AG09309 (cell line): ENCODE data around the gene TMED9.
"Not testable (repeated sequence)": the region's sequence is repeated elsewhere in the genome, so short reads cannot be mapped to it uniquely, and the experiment has no call there.

Source experiments
- DNase-seq: peaks from one replicate; pipeline ENCODE4 v3.0.0-alpha.2; 2010; ENCODE audit warnings: low read depth
- H3K4me3 ChIP-seq: 2 replicates; pipeline ENCODE4 v1.5.1; 2011; ENCODE audit warnings: mild to moderate bottlenecking, low read depth, low read length, moderate library complexity; ENCODE audit not compliant: control insufficient read depth
- TF ChIP-seq, protein P1 (sequence below): IDR thresholded peaks from 2 replicates; pipeline ENCODE4 v1.5.1; 2011; ENCODE audit warnings: mild to moderate bottlenecking, low read depth, low read length, inconsistent platforms; ENCODE audit not compliant: insufficient read depth, control insufficient read depth; ENCODE audit errors: missing control alignments

TMED9 gene

DNA sequence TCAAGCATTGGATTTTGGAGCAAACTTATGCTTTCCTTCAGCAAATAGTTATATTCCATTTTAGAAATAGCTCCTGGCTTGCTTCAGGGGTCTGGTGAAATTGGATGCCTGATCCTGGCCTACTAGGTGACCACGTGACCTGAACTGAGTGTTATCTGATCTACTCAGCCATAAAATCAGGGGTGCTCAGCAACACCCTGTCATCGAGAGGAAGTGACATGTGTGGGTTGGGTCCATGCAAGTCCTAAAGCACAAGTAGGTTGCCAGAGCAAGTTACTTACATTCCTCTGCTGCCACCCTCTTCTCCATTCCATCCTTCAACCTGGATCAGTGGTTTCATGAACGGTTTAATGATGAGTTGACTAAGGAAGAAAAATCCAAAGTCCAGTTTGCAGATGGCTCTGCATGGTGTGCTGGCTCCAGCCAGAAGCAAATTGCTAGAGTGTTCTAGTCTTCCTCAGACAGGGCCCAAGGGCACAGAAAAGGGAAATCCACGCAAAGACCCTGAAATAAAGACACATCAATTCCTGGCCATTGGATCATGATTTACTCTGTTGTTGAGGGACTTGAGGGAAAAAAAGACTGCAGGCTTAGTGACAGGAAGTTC, 34.9 kb upstream of the TMED9 start:
- no peak overlapping the region for H3K4me3 ChIP-seq
- DNase-seq: no peak
- TF ChIP-seq, protein P1, sequence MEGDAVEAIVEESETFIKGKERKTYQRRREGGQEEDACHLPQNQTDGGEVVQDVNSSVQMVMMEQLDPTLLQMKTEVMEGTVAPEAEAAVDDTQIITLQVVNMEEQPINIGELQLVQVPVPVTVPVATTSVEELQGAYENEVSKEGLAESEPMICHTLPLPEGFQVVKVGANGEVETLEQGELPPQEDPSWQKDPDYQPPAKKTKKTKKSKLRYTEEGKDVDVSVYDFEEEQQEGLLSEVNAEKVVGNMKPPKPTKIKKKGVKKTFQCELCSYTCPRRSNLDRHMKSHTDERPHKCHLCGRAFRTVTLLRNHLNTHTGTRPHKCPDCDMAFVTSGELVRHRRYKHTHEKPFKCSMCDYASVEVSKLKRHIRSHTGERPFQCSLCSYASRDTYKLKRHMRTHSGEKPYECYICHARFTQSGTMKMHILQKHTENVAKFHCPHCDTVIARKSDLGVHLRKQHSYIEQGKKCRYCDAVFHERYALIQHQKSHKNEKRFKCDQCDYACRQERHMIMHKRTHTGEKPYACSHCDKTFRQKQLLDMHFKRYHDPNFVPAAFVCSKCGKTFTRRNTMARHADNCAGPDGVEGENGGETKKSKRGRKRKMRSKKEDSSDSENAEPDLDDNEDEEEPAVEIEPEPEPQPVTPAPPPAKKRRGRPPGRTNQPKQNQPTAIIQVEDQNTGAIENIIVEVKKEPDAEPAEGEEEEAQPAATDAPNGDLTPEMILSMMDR: no peak

DNA sequence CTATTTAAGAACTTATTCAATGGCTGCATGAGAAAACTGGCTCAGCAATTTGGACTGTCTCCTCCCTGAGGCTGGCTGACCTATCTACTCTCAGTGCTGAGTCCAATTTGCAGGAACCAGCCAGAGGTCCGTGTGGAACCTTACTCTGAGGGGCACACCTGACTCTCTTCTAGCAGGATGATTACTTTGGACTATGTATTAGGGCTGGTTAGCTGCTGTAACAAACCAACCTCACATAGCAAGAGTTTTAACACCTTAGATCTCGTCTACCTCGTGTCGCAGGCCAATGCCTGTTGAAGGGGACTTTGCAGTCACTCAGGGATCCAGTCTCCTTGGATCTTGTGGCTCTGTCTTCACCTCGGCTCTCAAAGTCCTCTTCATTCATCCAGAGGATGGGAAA, 34.2 kb upstream of the TMED9 start:
- no peak for DNase-seq
- no peak overlapping the region for H3K4me3 ChIP-seq
- TF ChIP-seq, protein P1: no peak

DNA sequence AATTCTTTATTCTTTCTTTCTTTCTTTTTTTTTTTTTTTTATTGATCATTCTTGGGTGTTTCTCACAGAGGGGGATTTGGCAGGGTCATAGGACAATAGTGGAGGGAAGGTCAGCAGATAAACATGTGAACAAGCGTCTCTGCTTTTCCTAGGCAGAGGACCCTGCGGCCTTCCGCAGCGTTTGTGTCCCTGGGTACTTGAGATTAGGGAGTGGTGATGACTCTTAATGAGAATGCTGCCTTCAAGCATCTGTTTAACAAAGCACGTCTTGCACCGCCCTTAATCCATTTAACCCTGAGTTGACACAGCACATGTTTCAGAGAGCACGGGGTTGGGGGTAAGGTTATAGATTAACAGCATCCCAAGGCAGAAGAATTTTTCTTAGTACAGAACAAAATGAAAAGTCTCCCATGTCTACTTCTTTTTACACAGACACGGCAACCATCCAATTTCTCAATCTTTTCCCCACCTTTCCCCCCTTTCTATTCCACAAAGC, 32.5 kb upstream of the TMED9 start:
- not testable (repeated sequence) for H3K4me3 ChIP-seq, DNase-seq

DNA sequence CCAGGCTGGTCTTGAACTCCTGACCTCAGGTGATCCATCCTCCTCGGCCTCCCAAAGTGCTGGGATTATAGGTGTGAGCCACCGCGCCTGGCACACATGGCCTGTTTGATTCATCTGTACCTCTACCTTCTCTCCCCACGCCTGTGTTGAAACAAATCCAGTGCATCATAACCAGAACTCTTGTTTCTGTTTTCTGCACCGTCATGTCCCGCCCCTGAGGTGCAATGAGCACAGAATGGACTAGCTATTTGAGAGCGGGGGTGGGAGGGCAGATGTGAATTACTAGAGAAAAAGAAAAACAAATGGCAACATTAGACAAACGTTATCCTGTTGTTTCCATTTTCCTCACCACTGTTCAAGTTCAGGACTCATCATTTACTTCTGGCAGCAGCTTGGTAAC, 27.0 kb upstream of the TMED9 start:
- H3K4me3 ChIP-seq: no peak overlapping the region
- TF ChIP-seq, protein P1: no peak
- no peak for DNase-seq

DNA sequence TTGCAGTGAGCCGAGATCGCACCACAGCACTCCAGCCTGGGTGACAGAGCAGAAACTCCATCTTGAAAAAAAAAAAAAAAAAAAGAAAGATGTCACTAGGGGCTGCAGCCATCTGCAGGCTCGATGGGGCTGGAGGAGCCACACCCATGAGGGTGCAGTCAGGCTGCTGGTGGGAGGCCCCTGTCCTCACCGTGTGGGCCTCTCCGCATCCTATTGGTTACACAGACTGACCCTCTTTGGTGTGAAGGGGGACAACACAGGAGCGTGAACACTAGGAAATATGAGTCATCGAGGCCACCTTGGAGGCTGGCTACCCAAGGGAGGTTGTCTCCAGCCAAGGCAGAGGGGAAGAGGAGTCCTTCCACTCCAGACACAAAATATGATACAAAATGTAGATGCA, 23.7 kb upstream of the TMED9 start:
- no peak overlapping the region for H3K4me3 ChIP-seq
- TF ChIP-seq, protein P1: no peak
- no peak for DNase-seq

DNA sequence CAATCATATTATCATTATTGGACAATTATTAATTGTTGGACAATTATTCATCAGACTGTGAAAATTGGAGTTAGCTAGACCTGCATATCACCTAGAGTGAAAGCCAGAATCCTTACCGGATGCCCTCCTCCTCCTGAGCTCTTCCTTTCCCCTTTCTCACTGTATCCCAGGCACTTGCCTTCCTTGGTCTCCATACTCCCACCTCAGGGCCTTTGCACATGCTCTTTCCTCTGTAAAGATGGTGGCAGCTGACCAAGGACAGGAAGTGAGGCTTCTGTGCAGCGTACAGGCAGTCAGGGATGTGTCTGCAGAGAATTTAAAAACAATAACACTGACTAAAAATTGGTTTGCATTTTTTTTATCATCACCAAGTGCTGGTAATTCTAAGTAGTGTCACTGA, 22.1 kb upstream of the TMED9 start:
- TF ChIP-seq, protein P1: no peak
- no peak overlapping the region for H3K4me3 ChIP-seq
- no peak for DNase-seq

DNA sequence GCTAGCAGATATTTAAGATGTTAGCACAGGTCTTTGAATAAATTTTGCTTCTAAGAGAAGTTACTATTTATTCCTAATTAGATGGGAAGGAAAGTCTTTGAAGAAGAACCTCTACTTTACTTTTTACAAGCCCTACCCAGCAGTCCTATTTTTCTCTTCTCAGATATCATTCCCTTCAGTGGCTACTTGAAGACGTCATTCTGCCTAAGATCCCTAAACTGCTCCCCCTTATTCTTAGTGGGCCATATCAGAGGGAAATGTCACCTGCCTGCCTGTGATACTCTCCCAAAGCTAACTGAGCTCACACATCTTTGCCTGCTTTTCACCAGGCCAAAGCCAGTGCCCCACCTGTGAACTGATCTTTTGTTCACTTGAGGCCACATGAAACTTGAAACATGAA, 16.5 kb upstream of the TMED9 start:
- no peak overlapping the region for H3K4me3 ChIP-seq
- DNase-seq: no peak
- TF ChIP-seq, protein P1: no peak
